ENCODE measurements around the gene ZNF70. TPM values are rescaled to one million over a fixed set of nuclear protein-coding genes. Genes with fewer than 3 reads are reported as not detected.

ZNF70 gene
- total RNA-seq, 2 experiments from 2014 or later, result 1.3 to 1.9 TPM

DNA sequence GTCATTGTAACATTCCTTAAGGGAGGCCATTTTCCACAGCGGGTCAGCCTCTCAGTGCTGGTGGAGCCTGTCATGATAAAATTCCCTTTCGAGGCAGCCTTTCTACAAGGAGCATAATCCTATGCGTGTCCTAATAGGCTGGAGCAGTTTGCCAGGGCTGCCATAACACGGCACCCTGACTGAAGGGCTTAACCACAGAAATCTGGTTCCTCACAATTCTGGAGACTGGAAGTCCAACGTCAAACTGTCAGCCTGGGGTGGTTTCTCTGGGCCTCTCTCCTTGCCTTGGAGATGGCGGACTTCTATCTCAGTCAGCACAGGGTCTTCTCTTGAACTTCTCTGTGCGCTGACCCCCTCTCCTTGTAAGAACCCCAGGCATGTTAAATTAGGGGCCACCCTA, 61.5 kb downstream of the ZNF70 start:
- POLR2A ChIA-PET, result no interaction called here
- Mint-ChIP-seq H3K36me3 (ENCODE audit: low read depth) (peaks cover 35% of the 10 kb centered on the region), H3K4me3 (no peak overlapping the region), H3K27me3 (no peaks in the 10 kb centered on the region), H3K4me1 (ENCODE audit: low read depth) (peaks cover 6% of the 10 kb centered on the region), H3K9me3 (no peaks in the 10 kb centered on the region), H3K27ac (no peak overlapping the region)
- Histone ChIP-seq H3K9me3 (ENCODE audit: control insufficient read depth in 1 of 2, insufficient read depth in 1 of 2, low read length in 2 of 2) (no peaks in the 10 kb centered on the region), H3K36me3 (ENCODE audit: insufficient read depth, low read length) (peaks cover 24% of the 10 kb centered on the region), H3K27me3 (ENCODE audit: control insufficient read depth in 1 of 2, insufficient read depth in 2 of 2, low read length in 2 of 2) (no peaks in the 10 kb centered on the region), H3K27ac (ENCODE audit: low read depth in 1 of 2, low read length in 2 of 2) (no peak overlapping the region), H3K4me1 (ENCODE audit: insufficient read depth, low read length) (peaks cover 8% of the 10 kb centered on the region), H3K4me3 (ENCODE audit: low read length) (no peak overlapping the region)
- ATAC-seq (ENCODE audit: poor library complexity) (no peak), DNase-seq (no peak)
- intact Hi-C loops (cut with DNase I, micrococcal nuclease), result no loop called here
- CTCF ChIA-PET, result no interaction called here
- TF ChIP-seq, protein P1, sequence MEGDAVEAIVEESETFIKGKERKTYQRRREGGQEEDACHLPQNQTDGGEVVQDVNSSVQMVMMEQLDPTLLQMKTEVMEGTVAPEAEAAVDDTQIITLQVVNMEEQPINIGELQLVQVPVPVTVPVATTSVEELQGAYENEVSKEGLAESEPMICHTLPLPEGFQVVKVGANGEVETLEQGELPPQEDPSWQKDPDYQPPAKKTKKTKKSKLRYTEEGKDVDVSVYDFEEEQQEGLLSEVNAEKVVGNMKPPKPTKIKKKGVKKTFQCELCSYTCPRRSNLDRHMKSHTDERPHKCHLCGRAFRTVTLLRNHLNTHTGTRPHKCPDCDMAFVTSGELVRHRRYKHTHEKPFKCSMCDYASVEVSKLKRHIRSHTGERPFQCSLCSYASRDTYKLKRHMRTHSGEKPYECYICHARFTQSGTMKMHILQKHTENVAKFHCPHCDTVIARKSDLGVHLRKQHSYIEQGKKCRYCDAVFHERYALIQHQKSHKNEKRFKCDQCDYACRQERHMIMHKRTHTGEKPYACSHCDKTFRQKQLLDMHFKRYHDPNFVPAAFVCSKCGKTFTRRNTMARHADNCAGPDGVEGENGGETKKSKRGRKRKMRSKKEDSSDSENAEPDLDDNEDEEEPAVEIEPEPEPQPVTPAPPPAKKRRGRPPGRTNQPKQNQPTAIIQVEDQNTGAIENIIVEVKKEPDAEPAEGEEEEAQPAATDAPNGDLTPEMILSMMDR (IDR thresholded peaks at IDR 0.05), result no peak

Other genes starting within 250 kb of the ZNF70 start
- gene IGLL1, start 170.8 kb downstream of the ZNF70 start, total RNA-seq, result not detected
- 1 to 10 TPM; 1.7 to 2.2 TPM for gene DRICH1, start 118.8 kb downstream of the ZNF70 start, total RNA-seq
- gene RGL4, start 60.1 kb downstream of the ZNF70 start, total RNA-seq, result 10 to 100 TPM; 24.6 to 24.8 TPM
- not detected for gene VPREB3, start 3.3 kb upstream of the ZNF70 start, total RNA-seq
- gene C22orf15, start 11.9 kb upstream of the ZNF70 start, total RNA-seq, result under 1 TPM; 0.49 to 0.84 TPM
- 10 to 100 TPM; 34.4 to 43.0 TPM for gene CHCHD10, start 16.9 kb upstream of the ZNF70 start, total RNA-seq
- 1 to 10 TPM; 2.3 to 2.4 TPM for gene MMP11, start 21.7 kb upstream of the ZNF70 start, total RNA-seq
- gene SMARCB1, start 35.9 kb upstream of the ZNF70 start, total RNA-seq, result 10 to 100 TPM; 40.3 to 41.7 TPM
- gene DERL3, start 87.9 kb upstream of the ZNF70 start, total RNA-seq, result under 1 TPM; 0.66 to 0.98 TPM
- 10 to 100 TPM in 1 of 2 experiments, 1 to 10 TPM in 1; 9.9 to 11.5 TPM for gene SLC2A11, start 106.8 kb upstream of the ZNF70 start, total RNA-seq
- gene MIF, start 143.3 kb upstream of the ZNF70 start, total RNA-seq, result 100 to 1,000 TPM; 213 to 226 TPM
- gene GSTT2B, start 210.1 kb upstream of the ZNF70 start, total RNA-seq, result not detected
- 1 to 10 TPM; 3.5 to 3.8 TPM for gene DDTL, start 215.8 kb upstream of the ZNF70 start, total RNA-seq
- 10 to 100 TPM; 82.3 to 84.3 TPM for gene DDT, start 223.3 kb upstream of the ZNF70 start, total RNA-seq
- not detected for gene GSTT2, start 229.0 kb upstream of the ZNF70 start, total RNA-seq

All from CD4-positive, alpha-beta T cell (primary cell).